ENCODE data around the gene SIX5. TPM values are rescaled to one million over a fixed set of nuclear protein-coding genes. Genes with fewer than 3 reads are reported as not detected.

The SIX5 gene
- total and polyA plus RNA-seq, 4 donors = 2.7 to 9.9 (median 4.4) TPM

DNA sequence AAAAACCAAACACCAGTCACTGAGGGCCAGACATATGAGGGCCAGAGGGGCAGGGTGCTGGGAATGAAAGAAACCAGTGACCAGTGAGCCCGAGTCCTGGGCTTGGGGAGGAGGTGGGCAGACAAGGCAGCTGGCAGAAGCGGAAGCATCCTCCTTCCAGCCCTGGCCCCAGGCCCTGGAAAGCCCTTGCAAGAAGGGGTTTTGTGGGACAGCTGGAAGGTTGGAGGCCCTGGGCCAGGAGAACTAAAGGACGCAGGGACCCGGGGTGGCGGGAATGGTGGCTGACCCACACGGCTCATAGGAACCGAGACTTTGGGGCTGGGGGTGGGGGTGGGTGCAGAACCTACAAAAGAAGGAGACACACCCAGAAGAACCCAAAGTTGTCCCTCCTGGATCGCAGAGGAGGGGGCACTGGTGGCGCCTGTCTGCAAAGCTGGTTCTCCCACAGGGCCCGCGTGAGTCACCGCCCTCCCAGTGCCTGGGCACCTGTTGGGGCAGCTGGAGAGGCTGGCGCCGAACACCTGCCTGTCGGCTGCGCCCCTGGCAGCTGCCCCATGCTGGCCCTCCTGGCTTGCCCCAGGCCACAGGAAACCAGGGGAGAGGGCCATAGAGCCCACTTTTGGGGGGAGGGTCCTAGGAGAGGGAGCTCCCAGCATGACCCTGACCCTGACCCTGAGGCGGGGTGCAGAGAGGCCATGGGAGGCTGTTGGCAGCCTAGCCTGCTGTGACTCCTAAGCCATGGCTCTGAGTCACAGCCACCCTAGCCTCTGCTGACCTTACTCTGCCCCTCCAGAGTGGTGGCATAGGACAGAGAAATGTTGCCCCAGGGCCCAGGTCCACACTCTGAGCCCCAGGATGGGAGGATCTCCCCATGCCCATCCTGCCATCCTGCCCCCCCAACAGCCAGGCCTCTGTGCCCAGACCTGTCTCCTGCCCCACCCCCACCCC lies 12.4 kb upstream of the SIX5 start:
- no peak overlapping the region for H3K9ac ChIP-seq (ENCODE audit: low read depth in 1 of 2, low read length in 2 of 2)
- no peaks in the 10 kb centered on the region for H3K9me3 ChIP-seq (ENCODE audit: control insufficient read depth in 4 of 4, low read length in 3 of 4)
- no peaks in the 10 kb centered on the region for H3K27me3 ChIP-seq (ENCODE audit: control insufficient read depth in 4 of 4, insufficient read depth in 4 of 4, low read length in 3 of 4)
- H3K27ac ChIP-seq (ENCODE audit: low read depth in 1 of 2, low read length in 2 of 2) = no peak overlapping the region
- H3K4me1 ChIP-seq (ENCODE audit: control insufficient read depth in 4 of 4, insufficient read depth in 4 of 4, low read length in 3 of 4) = peaks cover 3 to 17% (median 8%) of the 10 kb centered on the region in 4 donors
- 75% methylated on average over 17 of the region's 17 CpGs for WGBS
- H3K4me3 ChIP-seq (ENCODE audit: low read depth in 1 of 3, low read length in 3 of 3) = peak overlapping the region in 1 of 3 donors; percentile 18
- DNase-seq (ENCODE audit: low spot score) = peak; percentile 30
- peaks cover 0 to 7% (median 3%) of the 10 kb centered on the region in 4 donors for H3K36me3 ChIP-seq (ENCODE audit: control insufficient read depth in 4 of 4, insufficient read depth in 3 of 4, low read depth in 1 of 4, low read length in 3 of 4)
- no peak for TF ChIP-seq HNF4G (IDR thresholded peaks at IDR 0.05)
- TF ChIP-seq, protein P1, sequence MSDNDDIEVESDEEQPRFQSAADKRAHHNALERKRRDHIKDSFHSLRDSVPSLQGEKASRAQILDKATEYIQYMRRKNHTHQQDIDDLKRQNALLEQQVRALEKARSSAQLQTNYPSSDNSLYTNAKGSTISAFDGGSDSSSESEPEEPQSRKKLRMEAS (IDR thresholded peaks at IDR 0.05) = no peak

DNA sequence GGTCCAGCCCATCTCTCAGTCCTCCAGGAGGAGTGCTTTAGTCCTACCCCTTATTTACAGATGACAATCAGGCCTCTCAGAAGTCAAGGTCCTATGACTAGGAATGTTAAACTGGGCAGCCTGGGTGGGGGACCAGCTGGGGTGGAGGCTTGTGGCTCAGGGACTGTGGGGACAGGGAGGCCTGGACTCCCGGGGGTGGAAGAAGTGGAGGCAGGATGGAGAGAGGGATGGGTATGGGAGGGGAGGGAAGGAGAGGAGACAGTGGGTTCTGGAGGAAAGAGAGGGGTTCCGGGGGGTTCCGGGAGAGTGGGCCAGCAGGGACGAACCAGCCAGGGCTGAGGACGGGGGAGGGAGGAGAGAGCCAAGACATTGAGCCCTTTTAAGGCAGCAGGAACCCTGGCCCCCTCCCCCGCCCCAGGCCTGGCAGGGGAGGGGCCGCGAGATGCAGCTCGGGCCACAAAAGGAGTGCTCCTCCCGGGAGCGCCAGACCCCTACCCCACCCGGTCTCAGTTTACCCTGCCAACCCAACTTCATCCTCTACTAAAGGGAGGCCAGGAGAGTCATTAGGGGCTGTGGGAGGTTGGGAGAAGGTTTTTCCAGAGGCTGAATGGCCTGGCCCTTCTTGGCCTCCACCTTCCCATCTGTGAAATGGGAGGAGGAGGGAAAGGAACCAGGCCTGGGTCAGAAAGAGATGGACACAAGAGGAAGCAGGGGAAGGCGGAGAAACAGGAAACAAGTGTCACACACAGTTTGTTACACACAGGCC lies 11.6 kb upstream of the SIX5 start:
- WGBS = 52% methylated on average over 13 of the region's 13 CpGs
- no peak for DNase-seq (ENCODE audit: low spot score)
- H3K27ac ChIP-seq (ENCODE audit: low read depth in 1 of 2, low read length in 2 of 2) = no peak overlapping the region
- H3K9me3 ChIP-seq (ENCODE audit: control insufficient read depth in 4 of 4, low read length in 3 of 4) = no peaks in the 10 kb centered on the region
- peaks cover 0 to 2% (median 0%) of the 10 kb centered on the region in 4 donors for H3K36me3 ChIP-seq (ENCODE audit: control insufficient read depth in 4 of 4, insufficient read depth in 3 of 4, low read depth in 1 of 4, low read length in 3 of 4)
- H3K9ac ChIP-seq (ENCODE audit: low read depth in 1 of 2, low read length in 2 of 2) = no peak overlapping the region
- no peak overlapping the region for H3K4me3 ChIP-seq (ENCODE audit: low read depth in 1 of 3, low read length in 3 of 3)
- H3K4me1 ChIP-seq (ENCODE audit: control insufficient read depth in 4 of 4, insufficient read depth in 4 of 4, low read length in 3 of 4) = peaks cover 3 to 17% (median 8%) of the 10 kb centered on the region in 4 donors
- H3K27me3 ChIP-seq (ENCODE audit: control insufficient read depth in 4 of 4, insufficient read depth in 4 of 4, low read length in 3 of 4) = no peaks in the 10 kb centered on the region
- TF ChIP-seq JUND (IDR thresholded peaks at IDR 0.05) (no peak), RXRA (IDR thresholded peaks at IDR 0.05) (no peak), HNF4G (IDR thresholded peaks at IDR 0.05) (no peak), FOXA1 (IDR thresholded peaks at IDR 0.05) (no peak), RAD21 (IDR thresholded peaks at IDR 0.05) (no peak), HNF4A (conservative IDR thresholded peaks at IDR 0.05) (no peak), YY1 (IDR thresholded peaks at IDR 0.05) (no peak), GABPA (IDR thresholded peaks at IDR 0.05 in 1 of 2, conservative IDR thresholded peaks at IDR 0.05 in 1 of 2) (no peak), TAF1 (conservative IDR thresholded peaks at IDR 0.05) (no peak), EGR1 (IDR thresholded peaks at IDR 0.05; ENCODE audit: low read depth in 2 of 2) (no peak), FOXA2 (IDR thresholded peaks at IDR 0.05) (no peak), NR2F2 (IDR thresholded peaks at IDR 0.05) (no peak), SP1 (IDR thresholded peaks at IDR 0.05) (no peak)
- TF ChIP-seq, protein P2, sequence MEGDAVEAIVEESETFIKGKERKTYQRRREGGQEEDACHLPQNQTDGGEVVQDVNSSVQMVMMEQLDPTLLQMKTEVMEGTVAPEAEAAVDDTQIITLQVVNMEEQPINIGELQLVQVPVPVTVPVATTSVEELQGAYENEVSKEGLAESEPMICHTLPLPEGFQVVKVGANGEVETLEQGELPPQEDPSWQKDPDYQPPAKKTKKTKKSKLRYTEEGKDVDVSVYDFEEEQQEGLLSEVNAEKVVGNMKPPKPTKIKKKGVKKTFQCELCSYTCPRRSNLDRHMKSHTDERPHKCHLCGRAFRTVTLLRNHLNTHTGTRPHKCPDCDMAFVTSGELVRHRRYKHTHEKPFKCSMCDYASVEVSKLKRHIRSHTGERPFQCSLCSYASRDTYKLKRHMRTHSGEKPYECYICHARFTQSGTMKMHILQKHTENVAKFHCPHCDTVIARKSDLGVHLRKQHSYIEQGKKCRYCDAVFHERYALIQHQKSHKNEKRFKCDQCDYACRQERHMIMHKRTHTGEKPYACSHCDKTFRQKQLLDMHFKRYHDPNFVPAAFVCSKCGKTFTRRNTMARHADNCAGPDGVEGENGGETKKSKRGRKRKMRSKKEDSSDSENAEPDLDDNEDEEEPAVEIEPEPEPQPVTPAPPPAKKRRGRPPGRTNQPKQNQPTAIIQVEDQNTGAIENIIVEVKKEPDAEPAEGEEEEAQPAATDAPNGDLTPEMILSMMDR (IDR thresholded peaks at IDR 0.05; ENCODE audit: low read depth, low read length, missing input control) = no peak
- TF ChIP-seq, protein P3, sequence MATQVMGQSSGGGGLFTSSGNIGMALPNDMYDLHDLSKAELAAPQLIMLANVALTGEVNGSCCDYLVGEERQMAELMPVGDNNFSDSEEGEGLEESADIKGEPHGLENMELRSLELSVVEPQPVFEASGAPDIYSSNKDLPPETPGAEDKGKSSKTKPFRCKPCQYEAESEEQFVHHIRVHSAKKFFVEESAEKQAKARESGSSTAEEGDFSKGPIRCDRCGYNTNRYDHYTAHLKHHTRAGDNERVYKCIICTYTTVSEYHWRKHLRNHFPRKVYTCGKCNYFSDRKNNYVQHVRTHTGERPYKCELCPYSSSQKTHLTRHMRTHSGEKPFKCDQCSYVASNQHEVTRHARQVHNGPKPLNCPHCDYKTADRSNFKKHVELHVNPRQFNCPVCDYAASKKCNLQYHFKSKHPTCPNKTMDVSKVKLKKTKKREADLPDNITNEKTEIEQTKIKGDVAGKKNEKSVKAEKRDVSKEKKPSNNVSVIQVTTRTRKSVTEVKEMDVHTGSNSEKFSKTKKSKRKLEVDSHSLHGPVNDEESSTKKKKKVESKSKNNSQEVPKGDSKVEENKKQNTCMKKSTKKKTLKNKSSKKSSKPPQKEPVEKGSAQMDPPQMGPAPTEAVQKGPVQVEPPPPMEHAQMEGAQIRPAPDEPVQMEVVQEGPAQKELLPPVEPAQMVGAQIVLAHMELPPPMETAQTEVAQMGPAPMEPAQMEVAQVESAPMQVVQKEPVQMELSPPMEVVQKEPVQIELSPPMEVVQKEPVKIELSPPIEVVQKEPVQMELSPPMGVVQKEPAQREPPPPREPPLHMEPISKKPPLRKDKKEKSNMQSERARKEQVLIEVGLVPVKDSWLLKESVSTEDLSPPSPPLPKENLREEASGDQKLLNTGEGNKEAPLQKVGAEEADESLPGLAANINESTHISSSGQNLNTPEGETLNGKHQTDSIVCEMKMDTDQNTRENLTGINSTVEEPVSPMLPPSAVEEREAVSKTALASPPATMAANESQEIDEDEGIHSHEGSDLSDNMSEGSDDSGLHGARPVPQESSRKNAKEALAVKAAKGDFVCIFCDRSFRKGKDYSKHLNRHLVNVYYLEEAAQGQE (IDR thresholded peaks at IDR 0.05) = no peak
- TF ChIP-seq, protein P4, sequence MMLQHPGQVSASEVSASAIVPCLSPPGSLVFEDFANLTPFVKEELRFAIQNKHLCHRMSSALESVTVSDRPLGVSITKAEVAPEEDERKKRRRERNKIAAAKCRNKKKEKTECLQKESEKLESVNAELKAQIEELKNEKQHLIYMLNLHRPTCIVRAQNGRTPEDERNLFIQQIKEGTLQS (IDR thresholded peaks at IDR 0.05) = no peak
- TF ChIP-seq, protein P5, sequence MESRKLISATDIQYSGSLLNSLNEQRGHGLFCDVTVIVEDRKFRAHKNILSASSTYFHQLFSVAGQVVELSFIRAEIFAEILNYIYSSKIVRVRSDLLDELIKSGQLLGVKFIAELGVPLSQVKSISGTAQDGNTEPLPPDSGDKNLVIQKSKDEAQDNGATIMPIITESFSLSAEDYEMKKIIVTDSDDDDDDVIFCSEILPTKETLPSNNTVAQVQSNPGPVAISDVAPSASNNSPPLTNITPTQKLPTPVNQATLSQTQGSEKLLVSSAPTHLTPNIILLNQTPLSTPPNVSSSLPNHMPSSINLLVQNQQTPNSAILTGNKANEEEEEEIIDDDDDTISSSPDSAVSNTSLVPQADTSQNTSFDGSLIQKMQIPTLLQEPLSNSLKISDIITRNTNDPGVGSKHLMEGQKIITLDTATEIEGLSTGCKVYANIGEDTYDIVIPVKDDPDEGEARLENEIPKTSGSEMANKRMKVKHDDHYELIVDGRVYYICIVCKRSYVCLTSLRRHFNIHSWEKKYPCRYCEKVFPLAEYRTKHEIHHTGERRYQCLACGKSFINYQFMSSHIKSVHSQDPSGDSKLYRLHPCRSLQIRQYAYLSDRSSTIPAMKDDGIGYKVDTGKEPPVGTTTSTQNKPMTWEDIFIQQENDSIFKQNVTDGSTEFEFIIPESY (IDR thresholded peaks at IDR 0.05) = no peak
- TF ChIP-seq, protein P1 (IDR thresholded peaks at IDR 0.05) = no peak

Data from liver (tissue), 9 donors.